Loucy (cell line): Measurements from ENCODE around the gene GPR18.

Source experiments
- H2AFZ ChIP-seq: fragments of 200-600 bp; sonication (generic); 2 replicates; pipeline ENCODE4 v1.6.0; 2016; ENCODE audit warnings: antibody characterized with exemption, mild to moderate bottlenecking, low read length, moderate library complexity
- H3F3A ChIP-seq: fragments of 200-600 bp; 2 replicates; pipeline ENCODE4 v1.6.0; 2016; ENCODE audit warnings: antibody characterized with exemption, low read depth, mild to moderate bottlenecking
- H3K27me3 ChIP-seq: fragments of 200-600 bp; sonication (generic); 2 replicates; pipeline ENCODE4 v1.6.1; 2014; ENCODE audit warnings: low read length, mild to moderate bottlenecking; ENCODE audit not compliant: insufficient read depth, poor library complexity, severe bottlenecking
- H3K36me3 ChIP-seq: fragments of 200-600 bp; sonication (generic); 2 replicates; pipeline ENCODE4 v1.6.1; 2016; ENCODE audit warnings: low read length; ENCODE audit not compliant: insufficient read depth
- H3K4me1 ChIP-seq: fragments of 200-600 bp; sonication (generic); 2 replicates; pipeline ENCODE4 v1.5.1; 2014; ENCODE audit warnings: low read length, mild to moderate bottlenecking; ENCODE audit not compliant: insufficient read depth, poor library complexity, severe bottlenecking
- H3K4me2 ChIP-seq: fragments of 200-600 bp; sonication (generic); 2 replicates; pipeline ENCODE4 v1.6.0; 2014; ENCODE audit warnings: antibody characterized with exemption, low read length, low read depth, mild to moderate bottlenecking; ENCODE audit not compliant: poor library complexity, severe bottlenecking
- H3K4me3 ChIP-seq: fragments of 200-600 bp; sonication (generic); 2 replicates; pipeline ENCODE4 v1.5.1; 2014; ENCODE audit warnings: low read length, mild to moderate bottlenecking, mixed read lengths; ENCODE audit not compliant: poor library complexity, severe bottlenecking
- H3K79me2 ChIP-seq: fragments of 200-600 bp; sonication (generic); 2 replicates; pipeline ENCODE4 v1.6.1; 2014; ENCODE audit warnings: low read length; ENCODE audit not compliant: insufficient read depth
- H3K9ac ChIP-seq: fragments of 200-600 bp; sonication (generic); 2 replicates; pipeline ENCODE4 v1.6.0; 2014; ENCODE audit warnings: mild to moderate bottlenecking, low read depth, low read length, moderate library complexity; ENCODE audit not compliant: poor library complexity, severe bottlenecking
- H3K9me2 ChIP-seq: fragments of 200-600 bp; sonication (generic); replicated peaks from 2 replicates; pipeline ENCODE4 v1.6.1; 2016; ENCODE audit warnings: low read depth, low read length, mixed read lengths
- H3K9me3 ChIP-seq: fragments of 200-600 bp; sonication (generic); 2 replicates; pipeline ENCODE4 v1.6.1; 2014; ENCODE audit warnings: mild to moderate bottlenecking, antibody characterized with exemption, low read length, low read depth; ENCODE audit not compliant: insufficient read depth
- H4K20me1 ChIP-seq: fragments of 200-600 bp; sonication (generic); 2 replicates; pipeline ENCODE4 v1.6.0; 2014; ENCODE audit warnings: antibody characterized with exemption, low read length, mild to moderate bottlenecking; ENCODE audit not compliant: insufficient read depth, poor library complexity, severe bottlenecking
- EZH2phosphoT487 ChIP-seq: fragments of 200-600 bp; IDR thresholded peaks from 2 replicates; pipeline ENCODE4 v1.6.1; 2018; ENCODE audit warnings: antibody characterized with exemption, mild to moderate bottlenecking, moderate library complexity, borderline replicate concordance
- TF ChIP-seq, protein P1 (sequence below): fragments of 200-600 bp; sonication (generic); conservative IDR thresholded peaks from 2 replicates; pipeline ENCODE4 v1.5.1; 2014; ENCODE audit warnings: mild to moderate bottlenecking, antibody characterized with exemption, low read length

GPR18 gene

DNA sequence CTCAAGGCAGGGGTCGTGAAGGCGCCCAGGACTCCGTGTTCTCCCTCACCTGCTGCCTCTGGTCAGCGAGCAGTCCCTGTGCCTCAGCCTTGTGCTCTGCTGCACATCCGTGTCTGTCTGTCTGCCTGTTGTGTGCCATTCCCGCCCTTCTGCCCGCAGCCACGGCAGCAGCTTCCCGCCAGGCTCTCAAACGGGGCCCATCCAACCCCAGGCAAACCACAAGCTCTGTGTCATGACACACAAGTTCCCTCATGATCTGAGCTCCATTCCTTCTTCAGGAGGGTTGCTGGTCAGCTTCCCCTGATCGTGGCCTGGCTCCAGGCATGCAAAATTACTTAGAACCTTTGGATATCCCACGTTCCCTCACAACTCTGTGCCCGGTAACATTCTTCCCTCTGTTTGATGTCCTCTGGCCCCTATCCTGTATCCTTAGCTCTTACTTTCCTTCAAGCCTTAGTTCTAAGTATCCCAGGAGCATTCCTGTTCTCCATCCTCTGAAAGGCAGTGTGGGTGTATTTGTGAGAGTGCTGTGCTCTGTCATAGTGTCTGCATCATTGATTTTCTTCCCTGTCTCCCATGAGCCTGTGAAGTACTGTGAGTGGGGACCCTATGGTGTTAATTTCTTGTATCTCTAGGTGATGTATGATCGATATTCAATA is 45.8 kb upstream of the GPR18 start:
- Histone ChIP-seq H3K4me3 (no peak overlapping the region), H3K27me3 (no peaks in the 10 kb centered on the region), H3K9ac (no peak overlapping the region), H3K4me2 (no peak overlapping the region), H3K9me2 (no peaks in the 10 kb centered on the region), H3K36me3 (peaks cover 17% of the 10 kb centered on the region), H3K9me3 (no peaks in the 10 kb centered on the region), H3K4me1 (peaks cover 22% of the 10 kb centered on the region), H2AFZ (no peak overlapping the region), H3K79me2 (peaks cover 30% of the 10 kb centered on the region; the same call in 1 of the 2 replicates), H3F3A (no peaks in the 10 kb centered on the region; the same call in 1 of the 2 replicates), H4K20me1 (no peaks in the 10 kb centered on the region)
- TF ChIP-seq, protein P1, sequence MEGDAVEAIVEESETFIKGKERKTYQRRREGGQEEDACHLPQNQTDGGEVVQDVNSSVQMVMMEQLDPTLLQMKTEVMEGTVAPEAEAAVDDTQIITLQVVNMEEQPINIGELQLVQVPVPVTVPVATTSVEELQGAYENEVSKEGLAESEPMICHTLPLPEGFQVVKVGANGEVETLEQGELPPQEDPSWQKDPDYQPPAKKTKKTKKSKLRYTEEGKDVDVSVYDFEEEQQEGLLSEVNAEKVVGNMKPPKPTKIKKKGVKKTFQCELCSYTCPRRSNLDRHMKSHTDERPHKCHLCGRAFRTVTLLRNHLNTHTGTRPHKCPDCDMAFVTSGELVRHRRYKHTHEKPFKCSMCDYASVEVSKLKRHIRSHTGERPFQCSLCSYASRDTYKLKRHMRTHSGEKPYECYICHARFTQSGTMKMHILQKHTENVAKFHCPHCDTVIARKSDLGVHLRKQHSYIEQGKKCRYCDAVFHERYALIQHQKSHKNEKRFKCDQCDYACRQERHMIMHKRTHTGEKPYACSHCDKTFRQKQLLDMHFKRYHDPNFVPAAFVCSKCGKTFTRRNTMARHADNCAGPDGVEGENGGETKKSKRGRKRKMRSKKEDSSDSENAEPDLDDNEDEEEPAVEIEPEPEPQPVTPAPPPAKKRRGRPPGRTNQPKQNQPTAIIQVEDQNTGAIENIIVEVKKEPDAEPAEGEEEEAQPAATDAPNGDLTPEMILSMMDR: no peak
- no peak for TF ChIP-seq EZH2phosphoT487

GRCh38 chr13:99302637-99303505 is 44.7 kb upstream of the GPR18 start:
- H3K4me1 ChIP-seq: peaks cover 20% of the 10 kb centered on the region
- TF ChIP-seq, protein P1: no peak
- no peak for TF ChIP-seq EZH2phosphoT487
- peaks cover 23% of the 10 kb centered on the region; the same call in 1 of the 2 replicates for H3K79me2 ChIP-seq
- H3K4me2 ChIP-seq: no peak overlapping the region
- H3F3A ChIP-seq: no peaks in the 10 kb centered on the region; the same call in 1 of the 2 replicates
- no peak overlapping the region for H2AFZ ChIP-seq
- no peaks in the 10 kb centered on the region for H3K27me3 ChIP-seq
- H4K20me1 ChIP-seq: no peaks in the 10 kb centered on the region
- no peaks in the 10 kb centered on the region for H3K9me2 ChIP-seq
- no peaks in the 10 kb centered on the region for H3K9me3 ChIP-seq
- H3K4me3 ChIP-seq: no peak overlapping the region
- peaks cover 9% of the 10 kb centered on the region; the same call in 1 of the 2 replicates for H3K36me3 ChIP-seq
- H3K9ac ChIP-seq: no peak overlapping the region

DNA sequence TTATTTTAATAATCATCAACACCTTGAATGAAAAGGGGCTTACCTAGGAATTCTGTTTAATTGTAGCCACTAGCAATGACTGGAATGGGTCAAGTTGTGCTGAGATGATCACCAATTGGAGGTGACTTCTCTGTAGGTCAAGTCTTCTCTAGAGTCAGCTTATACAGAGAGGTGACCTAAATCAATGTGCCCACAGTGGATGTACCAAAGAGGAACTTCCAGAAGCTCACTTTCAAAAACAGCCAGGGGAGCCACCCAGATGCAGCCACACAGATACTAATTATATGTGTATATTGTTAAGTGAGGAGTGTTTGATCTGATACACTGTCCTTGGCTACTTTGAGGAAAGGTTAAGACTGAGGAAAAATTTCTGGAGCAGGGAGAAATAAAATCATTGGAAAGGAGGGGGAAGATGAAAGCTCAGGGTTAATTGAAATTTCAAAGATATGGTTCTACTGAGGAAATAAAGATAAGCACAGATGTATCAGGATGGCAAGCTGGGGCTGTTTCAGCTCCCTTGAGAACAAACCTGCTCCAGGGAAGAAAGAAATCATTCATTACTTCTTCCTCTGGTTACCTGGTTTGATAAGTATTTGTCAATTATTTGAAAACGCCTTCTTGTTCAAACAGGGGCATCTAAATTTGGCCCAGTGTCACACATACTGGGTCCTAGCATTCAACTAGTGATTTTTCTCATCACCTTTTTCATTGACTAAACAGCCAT is 43.9 kb upstream of the GPR18 start:
- peaks cover under 1% of the 10 kb centered on the region for H4K20me1 ChIP-seq
- peaks cover 12% of the 10 kb centered on the region for H3K4me1 ChIP-seq
- no peak overlapping the region for H2AFZ ChIP-seq
- no peaks in the 10 kb centered on the region; the same call in 1 of the 2 replicates for H3F3A ChIP-seq
- no peak overlapping the region for H3K9ac ChIP-seq
- H3K79me2 ChIP-seq: peaks cover 17% of the 10 kb centered on the region; the same call in 1 of the 2 replicates
- H3K9me2 ChIP-seq: no peaks in the 10 kb centered on the region
- peaks cover 9% of the 10 kb centered on the region; the same call in 1 of the 2 replicates for H3K36me3 ChIP-seq
- H3K4me2 ChIP-seq: no peak overlapping the region
- no peaks in the 10 kb centered on the region for H3K9me3 ChIP-seq
- TF ChIP-seq, protein P1: no peak
- no peak for TF ChIP-seq EZH2phosphoT487
- H3K27me3 ChIP-seq: no peaks in the 10 kb centered on the region
- H3K4me3 ChIP-seq: no peak overlapping the region
